ENCODE results near the gene OR1J4.
"Not testable (repeated sequence)": the region's sequence is repeated elsewhere in the genome, so short reads cannot be mapped to it uniquely, and the experiment has no call there.

OR1J4 gene, protein sequence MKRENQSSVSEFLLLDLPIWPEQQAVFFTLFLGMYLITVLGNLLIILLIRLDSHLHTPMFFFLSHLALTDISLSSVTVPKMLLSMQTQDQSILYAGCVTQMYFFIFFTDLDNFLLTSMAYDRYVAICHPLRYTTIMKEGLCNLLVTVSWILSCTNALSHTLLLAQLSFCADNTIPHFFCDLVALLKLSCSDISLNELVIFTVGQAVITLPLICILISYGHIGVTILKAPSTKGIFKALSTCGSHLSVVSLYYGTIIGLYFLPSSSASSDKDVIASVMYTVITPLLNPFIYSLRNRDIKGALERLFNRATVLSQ

DNA sequence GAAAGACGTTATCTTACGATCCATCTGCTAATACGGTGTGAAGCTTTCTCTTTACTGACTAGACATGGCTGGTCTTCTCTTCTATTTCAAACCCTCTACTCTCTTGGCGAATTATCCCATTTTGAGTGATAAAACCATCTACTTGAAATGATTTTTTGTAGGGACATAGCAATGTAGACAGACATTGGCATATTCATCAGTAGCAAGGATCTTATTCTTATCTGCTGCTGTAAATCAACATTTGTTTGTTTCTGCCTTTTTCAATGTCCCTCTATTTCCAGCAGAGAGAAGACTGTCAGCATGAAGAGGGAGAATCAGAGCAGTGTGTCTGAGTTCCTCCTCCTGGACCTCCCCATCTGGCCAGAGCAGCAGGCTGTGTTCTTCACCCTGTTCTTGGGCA lies at the start of gene OR1J4:
TSS of gene OR1J4 (plus strand) at position 301 of the 400 bp plus-strand sequence. CDS start at position 301, 0 bp downstream.
- DNase-seq: no peak

GRCh38 chr9:122474561-122474960 lies 44.4 kb upstream of the OR1J4 start:
- no peak for DNase-seq

DNA sequence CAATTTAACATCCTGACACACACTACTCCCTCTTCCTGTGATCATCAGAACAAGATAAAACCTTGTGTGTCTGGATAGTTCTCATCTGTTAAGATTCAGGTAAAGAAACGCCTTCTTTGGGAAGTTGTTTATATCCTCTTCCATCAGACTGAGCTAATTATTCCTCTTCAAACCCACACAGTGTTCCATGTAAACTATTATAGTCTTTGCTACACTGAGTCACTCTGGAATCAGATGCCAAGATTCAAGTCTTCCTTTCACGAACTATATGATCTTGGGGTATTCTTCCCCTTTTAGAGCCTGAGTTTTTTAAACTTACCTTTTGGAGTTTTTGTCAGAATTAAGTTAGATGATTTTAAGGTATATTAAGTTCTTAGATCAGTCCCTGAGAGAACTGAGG lies 43.2 kb upstream of the OR1J4 start:
- no peak for DNase-seq

- DNase-seq: no peak
These were observed 41.6 kb upstream of the OR1J4 start for GRCh38 chr9:122477346-122477745.

GRCh38 chr9:122477826-122478225 lies 41.1 kb upstream of the OR1J4 start, which contains the start of gene OR1J1:
Gene OR1J1, minus strand, starts transcription at chr9:122477926. Its CDS starts 0 bp downstream, at chr9:122477926.
- no peak for DNase-seq

DNA sequence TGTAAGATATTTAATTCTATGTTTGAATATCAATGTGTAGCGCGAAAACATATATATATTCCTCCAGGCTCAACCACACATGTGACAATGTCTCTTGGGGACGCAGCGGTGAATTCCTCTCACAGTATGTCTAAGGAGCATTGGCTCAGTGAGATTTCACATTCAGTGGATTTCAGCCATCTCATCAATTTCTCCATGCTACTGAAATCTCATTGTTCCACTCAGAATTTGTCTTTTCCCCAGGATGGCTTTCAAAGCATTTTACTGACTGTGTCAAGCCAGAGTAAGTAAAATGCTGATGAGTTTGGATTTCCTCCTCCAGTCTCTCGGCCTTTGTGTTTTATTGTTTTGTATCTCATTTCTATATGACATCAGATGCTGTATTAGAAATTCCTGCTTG lies 39.9 kb upstream of the OR1J4 start:
- DNase-seq: no peak

DNA sequence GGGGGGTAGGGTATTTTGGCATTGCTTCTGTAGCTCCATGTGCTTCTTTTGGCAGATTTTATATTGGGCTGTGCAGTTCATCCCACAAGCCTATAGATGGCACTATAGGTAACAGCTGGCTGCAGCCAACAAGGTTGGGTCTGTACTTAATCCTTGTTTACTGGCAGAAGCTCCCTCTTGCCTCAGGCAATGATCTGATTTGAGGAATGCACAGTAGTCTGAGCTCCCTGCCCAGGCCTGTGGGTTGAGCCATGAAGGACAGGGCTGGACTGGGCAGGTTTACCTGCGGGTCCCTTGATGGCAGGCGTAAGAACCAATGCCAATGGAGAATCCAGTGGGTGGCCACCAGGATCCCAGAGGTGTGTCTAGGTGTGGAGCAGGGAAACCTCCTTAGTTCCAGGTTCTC lies 20.1 kb upstream of the OR1J4 start:
- peak; percentile 13 for DNase-seq

DNA sequence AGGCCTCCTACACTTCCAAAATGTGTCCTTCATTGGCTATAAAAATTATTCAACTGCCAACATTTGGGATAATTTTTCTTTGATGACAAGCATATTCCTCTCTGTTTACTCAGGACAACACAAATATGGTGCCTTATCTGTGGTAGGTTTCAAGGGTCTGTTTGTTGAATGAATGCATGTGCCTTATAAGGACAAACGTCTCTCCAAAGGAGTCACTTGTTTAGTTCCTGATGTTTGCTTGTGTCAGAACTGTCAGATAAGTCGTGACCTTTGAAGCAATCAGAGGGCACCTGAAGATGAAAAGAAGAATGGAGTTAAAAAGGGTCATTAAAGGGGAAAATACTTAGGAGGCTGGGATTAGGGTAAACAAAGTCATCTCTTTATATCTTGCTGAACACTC lies 12.0 kb upstream of the OR1J4 start:
- no peak for DNase-seq

- no peak for DNase-seq
These were observed 8.4 kb upstream of the OR1J4 start, which contains the start of gene OR1J2 for GRCh38 chr9:122510502-122510901. Gene OR1J2, plus strand, starts transcription at chr9:122510802. Its CDS starts 0 bp downstream, at chr9:122510802.

GRCh38 chr9:122518226-122518625 lies 715 bp upstream of the OR1J4 start:
- no peak for DNase-seq

DNA sequence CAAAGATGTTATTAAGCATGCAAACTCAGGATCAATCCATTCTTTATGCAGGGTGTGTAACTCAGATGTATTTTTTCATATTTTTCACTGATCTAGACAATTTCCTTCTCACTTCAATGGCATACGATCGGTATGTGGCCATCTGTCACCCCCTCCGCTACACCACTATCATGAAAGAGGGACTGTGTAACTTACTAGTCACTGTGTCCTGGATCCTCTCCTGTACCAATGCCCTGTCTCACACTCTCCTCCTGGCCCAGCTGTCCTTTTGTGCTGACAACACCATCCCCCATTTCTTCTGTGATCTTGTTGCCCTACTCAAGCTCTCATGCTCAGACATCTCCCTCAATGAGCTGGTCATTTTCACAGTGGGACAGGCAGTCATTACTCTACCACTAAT lies 435 bp downstream of the OR1J4 start:
- no peak for DNase-seq

DNA sequence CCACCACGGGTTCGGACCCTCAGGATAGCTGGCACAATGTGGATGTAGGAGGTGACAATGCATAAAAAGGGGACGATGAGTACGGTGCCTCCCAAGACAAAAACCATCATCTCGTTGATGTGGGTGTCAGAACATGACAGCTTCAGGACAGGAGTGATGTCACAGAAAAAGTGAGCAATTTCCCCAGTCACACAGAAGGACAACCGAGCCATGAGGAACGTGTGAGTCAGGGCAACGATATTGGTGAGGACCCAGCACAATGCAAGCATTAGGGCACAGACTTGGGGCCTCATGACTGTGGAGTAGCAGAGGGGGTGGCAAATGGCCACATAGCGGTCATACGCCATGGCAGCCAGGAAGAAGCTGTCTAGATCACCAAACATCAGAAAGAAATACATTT lies 7.7 kb downstream of the OR1J4 start:
- no peak for DNase-seq

DNA sequence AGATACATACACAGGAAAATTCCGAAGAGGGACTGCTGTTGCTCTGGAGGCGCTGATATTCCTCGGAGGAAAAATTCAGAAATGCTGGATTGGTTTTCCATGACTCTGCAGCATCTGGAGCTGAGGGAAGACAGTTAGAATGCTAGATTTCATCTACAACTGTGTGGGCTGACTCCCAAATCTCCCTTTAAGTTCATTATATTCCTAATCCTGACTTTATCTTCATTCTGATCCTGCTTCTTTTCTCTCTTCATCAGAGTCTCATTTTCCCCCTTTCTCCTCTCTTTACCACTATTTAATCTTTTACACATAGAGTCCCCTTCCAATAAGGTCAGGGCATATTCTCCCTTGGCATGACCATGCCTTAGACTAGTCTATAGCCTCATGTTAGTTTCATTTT lies 8.3 kb downstream of the OR1J4 start, which contains the start of gene OR1N1:
TSS of gene OR1N1 (minus strand) at position 101 of the 400 bp plus-strand sequence. CDS start at position 101, 0 bp downstream.
- DNase-seq: no peak

DNA sequence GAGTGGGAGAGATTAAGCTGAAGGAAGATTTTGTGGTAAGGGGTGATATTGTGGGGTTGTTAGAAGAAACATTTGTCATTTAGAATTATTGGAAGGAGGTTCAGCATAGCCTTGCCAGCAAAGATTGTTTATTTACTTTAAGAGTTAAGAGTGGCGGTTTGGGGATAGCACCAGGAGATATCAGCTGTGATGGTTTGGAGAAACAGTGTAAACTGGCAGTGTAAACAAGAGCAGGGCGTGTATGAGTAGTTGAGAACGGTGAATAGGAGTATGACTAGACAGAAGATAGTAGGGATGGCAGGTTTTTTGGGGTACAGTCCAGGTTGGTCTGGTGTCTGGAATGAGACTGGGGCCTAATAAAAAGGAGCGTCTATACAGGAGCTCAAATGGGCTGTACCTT lies 12.2 kb downstream of the OR1J4 start:
- DNase-seq: not testable (repeated sequence)

DNA sequence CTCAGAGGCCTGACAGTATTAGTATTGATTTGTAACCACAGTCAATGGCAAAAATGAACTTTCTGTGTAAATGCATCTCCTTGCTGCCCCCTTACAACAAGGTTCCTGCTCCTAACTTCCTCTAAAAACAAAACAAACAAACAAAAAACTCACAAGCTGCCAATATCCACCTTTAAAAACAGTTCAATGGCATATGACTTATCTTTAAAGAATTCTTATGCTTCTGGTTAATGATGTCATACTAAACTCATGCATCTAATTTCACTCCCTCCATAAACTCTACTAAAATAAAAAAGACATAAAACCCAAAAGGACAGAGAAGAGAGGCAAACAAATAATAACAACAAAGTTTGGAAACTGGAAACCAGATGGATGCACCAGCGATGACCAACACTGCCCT lies 17.2 kb downstream of the OR1J4 start:
- no peak for DNase-seq

- not testable (repeated sequence) for DNase-seq
These were observed 18.1 kb downstream of the OR1J4 start for GRCh38 chr9:122537066-122537465.

GRCh38 chr9:122538757-122539156 lies 19.8 kb downstream of the OR1J4 start:
- DNase-seq: no peak

DNA sequence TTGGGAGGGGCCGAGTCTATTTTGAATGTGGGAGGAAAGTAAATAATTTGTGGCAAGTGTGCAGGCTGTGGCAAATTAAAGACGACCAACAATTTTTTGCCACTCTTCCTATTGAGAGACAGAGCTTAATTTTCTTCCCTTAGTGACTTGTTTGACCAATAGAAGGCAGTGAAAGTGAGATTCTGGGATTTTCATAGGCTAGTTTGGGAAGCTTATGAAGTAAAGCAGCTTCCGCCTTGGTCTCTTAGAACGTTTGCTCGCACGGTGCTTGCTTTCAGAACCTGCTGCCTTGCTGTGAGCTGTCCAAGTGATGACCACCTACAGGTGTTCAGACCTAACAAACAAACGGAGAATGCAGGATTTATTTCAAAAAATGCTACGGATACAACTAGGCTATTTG lies 27.3 kb downstream of the OR1J4 start:
- DNase-seq: no peak

GRCh38 chr9:122551371-122551770 lies 32.4 kb downstream of the OR1J4 start:
- no peak for DNase-seq

- DNase-seq: no peak
These were observed 33.9 kb downstream of the OR1J4 start, which contains the start of gene OR1N2 for GRCh38 chr9:122552812-122553211. Gene OR1N2, plus strand, starts transcription at chr9:122553112. Its CDS starts 100 bp downstream, at chr9:122553212.

DNA sequence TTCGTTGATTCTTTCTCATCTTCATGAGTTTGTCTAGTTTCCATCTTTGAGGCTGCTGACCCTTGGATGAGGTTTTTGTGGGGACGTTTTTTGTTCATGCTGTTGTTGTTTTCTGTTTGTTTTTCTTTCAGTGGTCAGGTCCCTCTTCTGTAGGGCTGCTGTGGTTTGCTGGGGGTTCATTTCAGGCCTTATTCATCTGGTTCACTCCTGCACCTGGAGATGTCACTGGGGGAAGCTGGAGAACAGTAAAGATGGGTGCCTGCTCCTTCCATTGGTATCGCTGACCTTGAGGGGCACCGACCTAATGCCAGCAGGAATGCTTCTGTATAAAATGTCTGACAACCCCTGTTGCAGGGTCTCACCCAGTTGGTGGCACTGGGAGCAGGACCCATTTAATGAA lies 42.5 kb downstream of the OR1J4 start:
- DNase-seq: no peak

GRCh38 chr9:122562134-122562760 lies 43.3 kb downstream of the OR1J4 start:
- no peak for DNase-seq

- no peak for DNase-seq
These were observed 49.0 kb downstream of the OR1J4 start for GRCh38 chr9:122567901-122568300.

Data from fibroblast of skin of right quadriceps (primary cell).